HG03045 (cell line): ENCODE data around the gene NMT1.

Experiments
- ATAC-seq: cut with Tn5 transposase; IDR thresholded peaks from one replicate; pipeline ENCODE4 v1.9.1; 2021; ENCODE audit warnings: mild to moderate bottlenecking, moderate library complexity; ENCODE audit not compliant: unreplicated experiment

NMT1 gene

DNA sequence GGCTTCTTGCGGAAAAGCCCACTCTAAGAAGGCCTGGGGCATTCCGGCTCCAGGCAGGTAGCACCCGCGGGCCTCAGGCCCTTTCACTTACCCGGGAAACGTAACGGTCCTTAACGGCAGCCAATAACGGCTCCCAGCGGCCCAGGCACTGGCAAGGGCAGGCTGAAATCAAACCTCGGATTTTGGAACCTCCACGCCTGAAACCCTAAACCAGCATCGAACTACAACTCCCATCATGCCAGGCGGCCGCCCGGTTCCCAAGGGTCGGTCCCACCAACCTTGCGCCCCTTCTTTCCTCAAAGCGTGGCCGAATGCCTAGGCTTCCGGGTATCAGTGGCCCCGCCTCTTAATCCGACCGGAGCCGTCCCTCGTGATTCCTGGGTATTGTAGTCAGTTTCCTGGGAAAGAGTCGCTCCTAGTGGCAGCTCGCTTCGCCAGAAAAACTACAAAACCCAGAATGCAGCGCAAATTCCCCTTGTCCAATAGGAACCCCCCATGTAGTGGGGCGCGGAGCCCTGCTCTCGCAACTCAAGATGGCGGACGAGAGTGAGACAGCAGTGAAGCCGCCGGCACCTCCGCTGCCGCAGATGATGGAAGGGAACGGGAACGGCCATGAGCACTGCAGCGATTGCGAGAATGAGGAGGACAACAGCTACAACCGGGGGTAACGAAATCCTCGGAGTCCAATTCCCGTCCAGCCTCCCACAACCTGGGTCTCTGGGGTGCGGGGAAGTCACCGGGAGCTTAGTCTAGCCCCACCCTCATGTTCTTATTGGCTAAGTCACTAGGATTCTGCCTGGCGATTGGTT is at the start of gene NMT1:
Gene NMT1 (plus strand): TSS at position 521 of the 809 bp plus-strand sequence. CDS start 13 bp downstream, at position 534.
- ATAC-seq: peak; percentile 88

DNA sequence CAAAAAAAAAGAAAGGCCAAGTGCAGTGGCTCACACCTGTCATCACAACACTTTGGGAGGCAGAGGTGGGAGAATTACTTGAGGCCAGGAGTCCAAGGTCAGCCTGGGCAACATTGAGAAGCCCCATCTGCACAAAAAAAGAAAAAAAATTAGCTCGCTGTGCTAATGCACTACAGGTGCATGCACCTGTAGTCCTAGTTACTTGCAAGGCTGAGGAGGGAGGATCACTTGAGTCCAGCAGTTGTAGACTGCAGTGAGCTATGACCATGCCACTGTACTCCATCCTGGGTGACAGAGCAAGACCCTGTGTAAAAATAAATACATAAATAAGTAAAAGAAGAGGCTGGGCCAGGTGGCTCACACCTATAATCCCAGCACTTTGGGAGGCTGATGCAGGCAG is 49.4 kb upstream of the NMT1 start:
- ATAC-seq: no peak

DNA sequence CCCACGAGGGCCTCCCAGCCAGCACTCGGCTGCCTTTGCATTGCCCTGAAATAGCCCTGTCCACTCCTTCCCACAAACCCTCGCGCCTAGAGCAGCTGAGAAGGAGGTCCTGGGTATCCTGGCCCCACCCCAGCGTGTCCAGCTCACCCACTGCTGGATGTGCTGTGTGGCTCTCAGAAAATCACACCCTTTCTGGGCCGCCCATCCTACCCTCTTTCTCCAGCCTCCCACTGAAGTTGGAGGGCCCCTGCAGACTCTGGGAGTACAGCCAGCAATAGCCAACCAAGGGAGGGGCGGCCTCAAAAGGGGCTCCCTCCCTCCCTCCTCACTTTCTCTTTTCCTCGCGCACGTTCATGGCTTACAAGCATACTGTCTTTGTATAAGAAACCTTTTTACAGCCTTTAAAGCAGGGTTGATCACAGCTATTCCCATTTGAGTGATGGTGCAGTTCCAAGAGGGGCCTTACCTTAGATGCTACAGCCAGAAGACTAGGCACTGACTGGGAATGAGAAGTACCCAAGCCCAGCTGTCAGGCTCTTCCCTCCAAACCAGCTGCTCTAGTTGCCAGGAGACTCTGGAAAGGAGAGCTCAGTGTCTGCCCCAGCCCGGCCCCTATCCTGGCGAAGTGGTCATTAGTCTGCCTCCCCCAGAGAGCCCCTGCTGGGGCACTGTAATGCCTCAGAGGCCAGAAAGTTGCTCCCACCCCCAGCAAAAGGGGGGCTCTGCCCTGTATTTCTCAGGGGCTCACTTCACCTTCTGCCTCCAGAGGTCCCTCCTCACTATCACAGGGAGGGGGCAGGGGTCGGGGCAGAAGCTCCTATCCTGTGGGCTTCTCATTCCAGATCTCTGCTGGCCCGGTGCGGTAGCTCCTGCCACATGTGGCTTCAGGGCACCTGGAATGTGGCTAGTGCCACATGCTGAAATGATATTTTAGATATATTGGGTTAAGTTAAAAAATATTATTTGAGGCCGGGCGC is 47.8 kb upstream of the NMT1 start:
- no peak for ATAC-seq

DNA sequence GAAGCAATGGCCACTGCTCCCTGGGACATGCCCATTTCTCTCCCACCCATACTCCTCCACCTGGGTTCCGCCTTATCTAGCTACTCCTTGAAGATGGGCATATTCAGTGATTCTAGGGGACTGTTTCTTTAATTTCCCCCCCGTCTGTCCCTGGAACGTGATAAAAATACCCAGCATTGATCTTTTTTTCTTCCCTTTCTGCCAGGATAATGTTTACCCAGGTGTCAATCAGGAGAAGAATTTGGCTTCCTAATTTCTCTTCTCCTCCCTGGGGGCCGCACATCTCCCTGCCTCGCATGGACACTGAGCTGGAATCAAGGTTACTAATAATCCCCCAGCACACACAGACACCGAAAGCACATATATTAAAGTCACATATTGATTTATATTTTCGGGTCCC is 44.9 kb upstream of the NMT1 start:
- no peak for ATAC-seq

DNA sequence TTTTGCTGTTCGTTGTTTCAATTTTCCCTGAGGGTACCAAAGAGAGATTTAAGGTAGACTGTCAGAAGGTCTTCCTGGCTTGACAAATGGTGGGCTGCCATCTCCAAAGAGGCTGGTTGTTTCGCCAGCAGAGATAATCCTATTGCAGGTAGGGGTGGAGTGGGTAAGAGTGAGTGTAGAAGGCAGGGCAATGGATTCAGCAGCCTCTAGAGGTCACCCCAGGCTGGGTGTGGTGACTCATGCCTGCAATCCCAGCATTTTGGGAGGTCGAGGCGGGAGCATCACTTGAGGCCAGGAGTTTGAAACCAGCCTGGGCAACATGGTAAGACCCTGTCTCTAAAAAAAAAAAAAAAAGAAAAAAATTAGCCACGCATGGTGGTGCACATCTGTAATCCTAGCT is 44.3 kb upstream of the NMT1 start:
- no peak for ATAC-seq

DNA sequence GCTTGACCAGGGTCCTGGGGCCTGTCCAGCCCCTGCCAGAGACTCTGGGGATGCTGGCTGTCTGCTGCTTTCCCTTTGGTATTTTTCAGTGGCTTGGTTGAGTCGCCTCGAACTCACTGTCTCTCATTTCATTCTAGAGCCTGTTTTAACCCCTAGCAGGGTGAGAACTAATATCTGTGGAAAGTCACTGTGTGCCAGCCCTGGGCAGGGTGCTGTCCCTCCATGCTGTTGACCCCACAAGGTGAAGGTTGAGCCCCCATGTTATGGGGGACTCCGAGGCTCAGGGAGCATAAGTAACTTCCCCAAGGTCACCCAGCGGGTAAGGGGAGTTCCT is 42.6 kb upstream of the NMT1 start:
- no peak for ATAC-seq

DNA sequence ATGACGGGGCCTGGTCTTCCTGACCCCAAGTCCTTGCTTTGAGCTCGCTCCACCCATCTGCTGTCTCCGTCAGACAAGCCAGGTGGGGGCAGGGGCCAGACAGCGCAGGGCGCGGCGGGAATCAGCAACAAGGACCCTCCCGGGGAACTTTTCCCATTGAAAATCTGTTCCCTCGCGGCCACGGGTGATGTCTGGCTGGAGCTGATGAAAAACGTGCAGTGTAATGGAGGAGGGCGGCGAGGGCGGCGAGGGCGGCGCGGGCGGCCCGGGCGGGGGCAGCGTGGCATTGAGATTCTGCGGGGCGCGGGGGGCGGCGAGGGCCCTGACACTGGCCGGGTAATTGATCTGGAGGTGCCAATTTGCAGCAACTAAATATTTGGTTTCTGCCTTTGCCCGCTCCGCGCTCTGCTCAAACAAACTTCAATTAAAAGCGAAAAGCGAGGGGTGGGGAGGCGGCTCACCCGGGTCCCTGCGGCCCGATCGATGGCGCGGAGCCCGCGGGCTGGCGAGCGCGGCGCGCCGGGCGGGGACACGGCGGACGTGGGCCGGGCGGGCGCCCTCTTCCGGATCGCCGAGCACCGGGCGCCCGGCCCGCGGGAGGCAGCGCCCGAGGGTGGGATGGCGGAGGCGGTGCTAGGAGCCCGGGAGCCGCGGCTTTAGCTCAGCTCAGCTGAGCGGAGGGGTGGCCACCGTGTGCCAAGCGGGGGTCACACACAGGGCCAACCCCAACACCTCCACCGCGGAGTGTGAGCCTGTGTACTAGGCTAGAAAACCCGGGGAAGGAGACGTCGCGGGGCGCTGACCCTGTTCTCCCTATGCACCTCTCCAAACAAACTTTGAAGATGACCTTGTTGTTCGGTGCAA is 42.0 kb upstream of the NMT1 start:
- no peak for ATAC-seq

DNA sequence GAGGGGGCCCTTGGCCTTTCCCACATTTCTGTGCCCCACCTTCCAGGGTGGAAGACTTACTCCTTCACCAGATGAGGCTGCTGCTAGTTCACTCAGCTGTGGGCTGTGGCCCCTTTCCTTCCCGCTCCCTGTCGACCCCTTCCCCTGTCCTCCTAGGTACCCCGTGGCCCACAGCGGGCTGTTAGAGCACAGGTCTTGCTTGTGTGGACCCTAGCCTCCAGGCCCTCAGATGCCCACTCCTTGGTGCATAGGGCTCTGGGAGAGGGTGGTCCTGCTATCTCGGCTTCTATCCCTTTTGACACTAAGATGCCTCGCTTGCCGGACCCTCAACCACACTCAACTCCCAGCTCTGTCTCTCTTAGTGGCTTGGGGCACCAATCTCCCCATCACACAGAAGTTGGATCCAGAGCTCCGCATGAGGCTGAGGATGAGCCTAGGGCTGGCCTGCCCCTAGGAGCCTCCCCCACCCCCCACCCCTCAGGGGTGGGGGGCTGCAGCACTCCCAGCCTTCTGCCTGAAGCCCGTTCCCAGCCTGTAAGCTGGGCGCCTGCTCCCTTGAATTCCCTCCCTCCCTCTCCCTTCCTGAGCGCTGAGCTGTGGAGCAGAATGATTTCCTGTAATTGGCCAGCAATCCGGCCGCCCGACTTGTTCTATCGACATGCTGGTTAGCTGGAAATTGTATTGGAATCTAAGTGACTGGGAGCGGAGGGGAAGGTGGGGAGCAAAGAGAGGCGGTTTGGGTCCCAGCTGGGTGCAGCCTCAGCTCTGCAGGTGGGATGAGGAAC is 40.6 kb upstream of the NMT1 start:
- ATAC-seq: no peak

DNA sequence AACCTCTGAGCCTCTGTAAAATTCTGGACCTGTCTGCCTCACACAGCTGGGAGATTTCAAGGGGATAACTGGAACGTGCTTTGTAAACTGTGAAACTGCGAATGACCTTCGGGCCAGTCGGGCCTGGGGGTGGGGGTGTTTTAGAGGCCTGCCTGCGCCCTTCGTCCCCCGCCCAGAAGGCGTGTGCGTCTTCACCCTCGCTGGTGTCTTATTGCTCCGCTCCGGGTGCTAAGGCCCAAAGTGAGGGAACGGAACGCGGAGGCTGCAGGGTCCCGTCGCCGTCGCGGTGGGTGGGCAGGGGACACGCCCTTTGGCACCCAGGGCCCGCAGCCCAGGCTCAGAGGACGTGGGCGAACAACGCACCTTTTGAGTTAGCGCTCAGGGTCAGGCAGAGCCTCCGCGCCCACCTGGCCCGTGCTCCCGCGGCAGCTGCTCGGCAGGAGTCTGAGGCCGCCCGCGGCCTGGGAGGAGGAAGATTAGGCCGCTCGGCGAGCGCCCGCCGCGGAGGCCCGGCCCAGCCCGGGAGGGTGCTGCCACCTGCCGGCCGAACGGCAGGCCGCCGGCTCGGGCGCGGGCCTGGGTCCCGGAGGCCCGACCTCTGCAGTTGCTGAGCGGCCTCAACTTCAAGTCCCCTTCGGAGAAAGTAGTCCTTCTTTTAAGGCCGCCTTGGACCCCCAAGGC is 39.4 kb upstream of the NMT1 start:
- peak; percentile 51 for ATAC-seq

DNA sequence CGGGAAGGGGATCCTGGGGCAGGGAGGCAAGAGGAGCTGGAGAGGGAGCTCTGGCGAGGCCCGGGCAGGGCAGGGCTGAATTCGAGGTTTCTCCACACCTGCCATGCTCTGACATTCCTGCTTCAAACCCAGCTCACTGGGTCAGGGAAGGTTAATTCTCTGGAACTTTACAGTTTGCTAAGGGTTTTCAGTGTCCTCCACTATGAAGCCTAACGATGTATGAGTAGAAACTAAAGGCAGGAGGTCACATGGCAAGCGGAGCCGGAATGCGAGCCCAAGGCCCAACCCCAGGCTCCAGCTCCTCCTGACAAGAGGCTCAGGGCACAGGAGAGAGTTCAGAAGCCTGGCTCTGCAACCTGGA is 38.8 kb upstream of the NMT1 start:
- no peak for ATAC-seq

DNA sequence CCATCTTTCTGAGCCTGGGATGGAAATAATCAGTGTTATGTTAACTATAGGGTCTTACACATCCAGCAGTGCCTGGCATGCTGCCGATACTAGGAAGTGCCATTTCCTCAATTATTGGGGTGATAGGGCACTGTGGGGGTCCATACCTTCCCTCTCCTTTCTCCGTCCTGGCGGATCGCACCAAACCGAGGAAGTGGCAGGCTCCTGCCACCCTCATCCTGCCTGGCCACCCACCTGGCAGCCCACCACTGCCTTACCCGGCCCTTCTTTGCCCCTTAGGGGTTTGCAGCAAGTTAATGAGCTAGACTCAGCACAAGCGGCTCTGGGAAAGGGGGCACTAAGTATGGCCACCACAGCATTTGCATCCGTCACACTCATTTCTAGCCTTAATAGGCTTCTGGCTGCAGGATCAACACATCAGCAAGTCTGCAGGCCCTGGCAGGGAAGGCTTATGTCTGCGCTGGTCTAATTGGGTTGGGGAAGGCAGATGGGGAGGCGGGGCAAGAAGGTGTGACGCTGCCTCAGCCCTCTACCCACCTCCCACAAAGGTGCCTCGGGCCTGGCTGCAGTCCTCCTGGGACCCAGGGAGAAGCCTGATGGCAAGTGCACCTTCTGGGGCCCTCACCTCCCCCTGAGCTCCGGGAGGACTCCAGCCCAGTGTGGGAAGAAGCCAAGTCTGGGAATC is 38.3 kb upstream of the NMT1 start:
- no peak for ATAC-seq

DNA sequence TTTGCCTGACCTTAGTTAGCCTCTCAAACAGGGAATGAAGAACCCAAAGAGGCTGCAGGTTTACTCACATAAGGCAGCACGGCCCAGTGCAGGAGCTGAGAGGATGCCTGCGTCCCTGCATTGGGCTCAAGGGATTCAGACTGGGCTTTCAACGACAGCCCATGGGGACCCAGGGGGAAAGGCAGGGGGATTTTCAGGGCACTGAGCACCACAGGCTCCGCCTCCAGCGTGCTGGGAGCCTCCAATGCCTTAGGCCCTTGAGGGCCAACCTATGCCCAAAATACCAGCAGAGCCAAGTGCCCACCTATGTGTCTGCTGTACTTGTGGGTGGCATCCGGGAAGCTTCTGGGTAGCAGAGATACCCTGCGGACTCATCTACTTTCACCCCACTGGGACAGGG is 32.0 kb upstream of the NMT1 start:
- no peak for ATAC-seq

DNA sequence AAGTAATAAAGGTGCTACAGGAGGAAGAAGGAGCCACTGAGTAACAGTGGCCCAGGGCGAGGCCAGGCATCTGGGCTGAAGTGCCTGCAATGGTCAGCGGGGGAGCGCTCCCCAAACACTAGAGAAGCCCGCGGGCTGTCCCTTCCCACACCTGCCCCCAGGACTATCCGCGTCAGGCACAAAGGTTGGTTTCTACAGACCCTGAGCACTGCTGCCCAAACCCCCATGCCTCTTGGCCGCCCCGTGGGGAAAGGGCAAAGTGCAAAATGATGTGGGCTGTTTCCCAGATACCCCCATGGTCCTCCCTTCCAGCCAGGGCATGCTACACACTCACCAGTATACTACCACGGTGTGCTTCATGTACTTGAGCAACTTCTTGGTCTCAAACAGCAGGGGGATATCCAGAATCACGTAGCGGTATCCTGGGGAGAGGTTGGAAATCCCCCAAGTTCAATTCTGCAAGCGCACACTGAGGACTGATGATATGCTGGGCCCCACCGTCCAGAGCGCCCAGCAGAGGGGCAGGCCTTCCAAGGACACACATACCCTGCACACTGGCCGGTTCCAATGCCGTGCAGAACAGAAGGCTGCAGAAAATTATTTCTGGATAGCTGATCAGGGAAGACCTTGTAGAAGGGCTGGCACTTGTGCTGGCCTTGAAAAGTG is 31.2 kb upstream of the NMT1 start:
- ATAC-seq: no peak

DNA sequence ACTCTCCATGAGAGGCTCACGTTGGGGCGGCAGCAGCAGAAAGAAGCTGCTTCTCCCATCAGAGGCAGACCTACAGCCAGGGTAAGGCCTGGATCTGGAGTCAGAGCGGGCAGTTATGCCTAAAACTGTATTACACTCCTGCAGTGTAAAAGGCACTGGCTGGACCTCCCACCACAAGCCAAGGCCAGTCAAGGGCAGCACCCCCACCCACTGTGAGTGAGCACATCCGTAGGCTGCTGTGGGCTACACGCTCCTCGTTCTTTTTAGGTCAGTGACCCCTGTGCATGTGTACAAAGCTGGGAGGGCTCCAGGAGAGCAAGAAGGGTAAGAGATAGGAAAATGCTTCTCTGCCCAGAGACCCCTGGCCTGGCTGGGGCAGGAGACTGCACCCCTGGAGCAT is 30.4 kb upstream of the NMT1 start:
- no peak for ATAC-seq

DNA sequence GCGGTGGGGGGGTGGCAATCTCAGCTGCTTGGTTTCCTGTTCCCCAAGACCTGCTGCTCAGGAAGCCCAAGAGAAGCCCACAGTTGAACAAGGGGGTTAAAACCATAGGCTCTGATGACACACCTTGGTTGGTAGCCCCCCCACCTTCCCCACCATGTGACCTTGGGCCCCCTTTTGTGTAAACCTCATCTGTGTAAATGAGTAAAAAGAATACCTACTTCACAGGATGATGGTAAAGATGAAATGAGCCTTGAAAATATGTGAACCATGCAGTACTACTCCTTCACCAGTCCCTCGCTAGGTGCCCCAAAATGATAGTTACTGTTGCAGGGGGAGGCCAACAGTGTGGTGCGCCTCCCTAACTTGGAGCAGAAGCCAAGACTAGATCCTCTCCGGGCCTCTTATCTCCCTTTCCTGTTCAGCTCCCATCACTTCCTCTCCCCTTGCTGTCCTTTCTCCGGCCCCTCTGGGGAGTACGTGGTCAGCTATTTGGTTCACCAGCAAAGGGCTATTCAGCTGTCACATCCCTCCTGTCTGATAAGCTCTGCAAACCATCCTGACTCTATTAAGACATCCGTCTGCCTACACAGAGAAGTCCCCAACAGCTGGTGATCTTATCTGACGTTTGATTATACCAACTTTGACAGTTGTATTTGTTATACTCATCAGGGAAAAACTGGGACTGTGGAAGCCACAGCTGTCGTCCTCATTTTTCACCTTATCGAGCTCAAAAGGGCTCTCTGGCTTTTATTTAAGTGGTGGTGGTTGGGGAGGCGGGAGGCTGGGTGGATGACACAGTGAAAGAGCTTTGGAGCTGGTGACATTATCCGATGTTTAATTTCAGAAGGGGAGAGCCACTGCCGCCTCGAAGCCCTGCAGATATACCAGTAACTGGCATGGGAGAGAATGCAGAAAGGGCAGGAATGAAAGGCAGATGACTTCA is 29.6 kb upstream of the NMT1 start:
- ATAC-seq: no peak

DNA sequence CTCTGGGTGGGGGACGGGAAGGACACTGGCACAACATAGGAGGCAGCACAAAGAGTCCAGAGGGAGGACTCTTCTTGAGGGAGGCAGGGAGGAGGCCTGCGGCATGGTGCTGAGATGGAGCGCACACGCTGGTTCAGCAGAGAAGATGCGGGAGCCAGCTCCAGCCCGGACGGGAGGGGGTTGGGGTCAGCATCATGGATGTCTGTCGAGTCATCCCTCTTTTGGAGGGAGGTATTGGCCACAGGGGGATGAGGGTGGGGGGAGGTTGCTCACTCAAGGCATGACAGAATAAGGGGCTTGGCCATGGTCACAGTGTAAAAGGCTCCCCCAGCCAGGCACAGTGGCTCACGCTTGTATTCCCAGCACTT is 29.0 kb upstream of the NMT1 start:
- ATAC-seq: no peak

DNA sequence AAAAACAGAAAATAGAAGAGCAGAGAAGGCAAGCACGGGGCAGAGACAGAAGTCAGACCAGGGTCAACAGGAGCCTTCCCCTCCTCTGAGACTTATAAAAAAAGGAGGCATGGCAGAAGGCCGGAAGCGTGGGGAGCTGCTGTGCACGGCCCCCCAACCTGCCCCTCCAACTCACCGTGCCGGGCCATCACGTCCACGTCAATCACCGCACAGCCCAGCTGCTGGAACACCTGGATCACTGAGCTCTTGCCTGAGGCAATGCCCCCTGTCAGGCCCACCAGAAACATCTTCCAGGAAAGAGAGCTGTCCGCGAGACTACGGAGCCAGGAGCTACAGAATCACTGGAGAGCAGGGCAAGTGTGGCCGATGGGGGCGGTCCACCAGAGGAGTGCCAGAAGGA is 26.5 kb upstream of the NMT1 start:
- ATAC-seq: no peak

DNA sequence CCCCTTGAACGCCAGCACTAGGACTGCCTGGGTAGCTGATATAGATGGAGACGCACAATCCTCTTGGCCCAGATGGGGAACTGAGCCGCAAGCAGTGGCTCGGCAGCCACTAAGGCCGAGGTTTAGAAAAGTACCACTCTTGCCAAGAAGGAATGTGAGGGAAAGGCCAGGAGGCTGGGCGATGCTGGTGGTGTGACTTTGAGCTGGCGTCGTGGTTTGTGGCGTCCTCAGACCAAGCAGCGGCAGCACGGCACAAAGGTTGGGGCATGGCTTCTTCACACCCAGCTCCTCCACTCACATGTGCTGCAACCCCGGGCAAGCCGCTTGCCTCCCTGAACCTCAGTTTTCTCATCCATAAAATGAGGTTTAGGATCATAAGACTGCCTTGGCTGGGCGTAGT is 25.3 kb upstream of the NMT1 start:
- ATAC-seq: no peak
